Stomach (tissue), 9 donors: ENCODE data around the gene PEAK1. TPM values are rescaled to one million over a fixed set of nuclear protein-coding genes. Genes with fewer than 3 reads are reported as not detected.
"Not testable (repeated sequence)": the region's sequence is repeated elsewhere in the genome, so short reads cannot be mapped to it uniquely, and the experiment has no call there.

Source experiments
- DNase-seq, 2 donors: peaks; one replicate each; pipeline versions ENCODE4 v3.0.0 to v3.0.0-alpha.2; 2013 to 2019
- H3K27ac ChIP-seq, 5 donors: fragments of 200-600 bp in 4 of 5; sonication (generic) in 4 of 5; one replicate each; pipeline ENCODE4 v1.5.1; 2013 to 2019; ENCODE audit warnings: mild to moderate bottlenecking in 1 of 5, moderate library complexity in 1 of 5
- H3K27me3 ChIP-seq, 3 donors: fragments of 200-600 bp; sonication (generic); one replicate each; pipeline ENCODE4 v1.5.1; 2017 to 2019; ENCODE audit warnings: mixed run types in 1 of 3
- H3K36me3 ChIP-seq, 4 donors: fragments of 200-600 bp; sonication (generic); 1 replicate in 3 of 4; 2 replicates in 1 of 4; pipeline ENCODE4 v1.5.1; 2016 to 2019
- H3K4me1 ChIP-seq, 4 donors: fragments of 200-600 bp; sonication (generic); one replicate each; pipeline ENCODE4 v1.5.1; 2016 to 2019
- H3K4me3 ChIP-seq, 4 donors: fragments of 200-600 bp; sonication (generic) in 3 of 4; one replicate each; pipeline ENCODE4 v1.5.1; 2016 to 2019; ENCODE audit warnings: mild to moderate bottlenecking in 1 of 4
- H3K9me3 ChIP-seq, 4 donors: fragments of 200-600 bp; sonication (generic); one replicate each; pipeline ENCODE4 v1.5.1; 2016 to 2019
- CTCF ChIP-seq, 7 experiments: fragments of 450-650 bp in 4 of 7; fragments of 200-600 bp in 3 of 7; sonication (generic) in 3 of 7; IDR thresholded peaks; one replicate each; pipeline ENCODE4 v1.5.1; 2016 to 2019; ENCODE audit warnings: antibody characterized with exemption in 7 of 7, control low read depth in 2 of 7, mild to moderate bottlenecking in 1 of 7
- EP300 ChIP-seq: sonication (generic); formaldehyde crosslinking; IDR thresholded peaks from one replicate; pipeline ENCODE4 v1.6.1; 2017; ENCODE audit warnings: antibody characterized with exemption
- POLR2A ChIP-seq, 4 donors: fragments of 450-650 bp; IDR thresholded peaks; one replicate each; pipeline ENCODE4 v1.6.1; 2016; ENCODE audit warnings: antibody characterized with exemption in 4 of 4, control low read depth in 2 of 4, mild to moderate bottlenecking in 1 of 4, moderate library complexity in 1 of 4
- POLR2AphosphoS5 ChIP-seq, 3 donors: sonication (generic); formaldehyde crosslinking; IDR thresholded peaks; one replicate each; pipeline ENCODE4 v1.6.1; 2016; ENCODE audit warnings: antibody characterized with exemption in 3 of 3
- WGBS, 5 donors: extraction: QIAGEN DNeasy Blood & Tissue Kit in 3 of 5; methylation state at CpG; one replicate each; pipeline versions ENCODE4 v1.1.5 to v1.1.7; 2013 to 2018; 5-methylcytosine and 5-hydroxymethylcytosine counted together
- intact Hi-C: fragments of 100-400 bp; cut with DNase I; formaldehyde crosslinking; loops from one replicate; pipeline ENCODE4 v1.15.1; 2023; ENCODE audit warnings: low total_unique reads
- polyA plus RNA-seq, 3 donors: library from polyadenylated mRNA; stranded (reverse); fragments of 200-250 nt; gene quantifications; one replicate each; pipeline ENCODE4 v1.2.3, GENCODE V29; 2013
- total RNA-seq, 5 donors: library from RNA; depleted of rRNA; stranded (reverse); fragments of >200 nt; gene quantifications; one replicate each; pipeline versions ENCODE4 v1.1.0 to v1.2.3, GENCODE V29; 2014 to 2016
- donor health status: healthy with polysubstance abuse.
- donor health status: Bipolar disorder and iron deficiency.
- donor health status: healthy.

PEAK1 gene
- total and polyA plus RNA-seq, 8 donors: 1.7 to 72.5 (median 19.4) TPM

- 21 to 39% (median 28%) methylated on average over 7 of the region's 7 CpGs for WGBS, 5 donors
- no peaks in the 10 kb centered on the region for H3K27me3 ChIP-seq
- DNase-seq: peak; percentile 39 to 89
- H3K4me1 ChIP-seq: peaks cover 13 to 45% (median 27%) of the 10 kb centered on the region in 4 donors
- no peak for TF ChIP-seq POLR2A (IDR thresholded peaks at IDR 0.05)
- peak in 2 of 3 donors; percentile 43 to 67 for TF ChIP-seq POLR2AphosphoS5 (IDR thresholded peaks at IDR 0.05)
- no peak for TF ChIP-seq EP300
- H3K27ac ChIP-seq: peak overlapping the region; percentile 32 to 79 (median 69)
- no peaks in the 10 kb centered on the region for H3K9me3 ChIP-seq
- H3K36me3 ChIP-seq: peaks cover 0 to 29% (median 12%) of the 10 kb centered on the region in 4 donors
- intact Hi-C loops: no loop called here
- H3K4me3 ChIP-seq: peak overlapping the region in 2 of 4 donors; percentile 9 to 13
Observed at GRCh38 chr15:77160562-77161478, 259.1 kb downstream of the PEAK1 start.

DNA sequence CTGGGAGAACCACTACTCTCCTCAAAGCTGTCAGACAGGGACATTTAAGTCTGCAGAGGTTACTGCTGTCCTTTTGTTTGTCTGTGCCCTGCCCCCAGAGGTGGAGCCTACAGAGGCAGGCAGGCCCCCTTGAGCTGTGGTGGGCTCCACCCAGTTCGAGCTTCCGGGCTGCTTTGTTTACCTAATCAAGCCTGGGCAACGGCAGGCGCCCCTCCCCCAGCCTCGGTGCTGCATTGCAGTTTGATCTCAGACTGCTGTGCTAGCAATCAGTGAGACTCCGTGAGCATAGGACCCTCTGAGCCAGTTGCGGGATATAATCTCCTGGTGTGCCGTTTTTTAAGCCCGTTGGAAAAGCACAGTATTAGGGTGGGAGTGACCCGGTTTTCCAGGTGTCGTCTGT, 263.9 kb downstream of the PEAK1 start:
- H3K27ac ChIP-seq, H3K27me3 ChIP-seq, intact Hi-C loops, H3K9me3 ChIP-seq: not testable (repeated sequence)
- Histone ChIP-seq H3K4me1 (peaks cover 4 to 26% (median 13%) of the 10 kb centered on the region in 4 donors), H3K4me3 (peak overlapping the region in 1 of 4 donors; percentile 1), H3K36me3 (peaks cover 0 to 32% (median 12%) of the 10 kb centered on the region in 4 donors)
- DNase-seq: peak in 1 of 2 donors; percentile 61
- peak in 1 of 3 donors; percentile 5 for TF ChIP-seq POLR2AphosphoS5 (IDR thresholded peaks at IDR 0.05)
- 44 to 66% (median 49%) methylated on average over 9 to 11 of the region's 11 CpGs for WGBS, 5 donors

DNA sequence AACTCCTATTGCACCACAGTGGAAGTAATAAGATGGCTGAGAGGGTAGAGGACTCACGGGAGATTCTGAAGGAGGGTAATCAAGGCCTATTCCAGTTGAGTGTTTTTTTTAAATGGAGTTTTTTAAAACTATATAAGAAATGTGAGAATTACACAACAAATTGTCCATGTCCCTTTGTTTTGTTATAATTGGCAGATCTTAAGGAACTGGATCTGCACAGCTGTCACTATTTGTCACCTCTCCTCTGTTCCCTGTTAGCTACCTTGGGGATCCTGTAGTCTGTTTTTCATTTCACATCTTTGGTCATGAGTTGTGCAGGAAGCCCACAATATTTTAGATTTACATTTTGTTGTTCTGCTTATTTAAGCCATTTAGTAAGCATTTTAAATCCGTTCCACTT, 271.7 kb downstream of the PEAK1 start:
- TF ChIP-seq EP300 (no peak), POLR2AphosphoS5 (IDR thresholded peaks at IDR 0.05) (no peak), CTCF (IDR thresholded peaks at IDR 0.05) (no peak), POLR2A (IDR thresholded peaks at IDR 0.05) (no peak)
- no peaks in the 10 kb centered on the region for H3K36me3 ChIP-seq
- H3K27me3 ChIP-seq: no peaks in the 10 kb centered on the region
- 86 to 94% (median 90%) methylated on average over 2 of the region's 2 CpGs for WGBS, 5 donors
- no peaks in the 10 kb centered on the region for H3K9me3 ChIP-seq
- H3K4me3 ChIP-seq: no peak overlapping the region
- intact Hi-C loops: no loop called here
- H3K27ac ChIP-seq: no peak overlapping the region
- H3K4me1 ChIP-seq: peaks cover 5 to 28% (median 13%) of the 10 kb centered on the region in 4 donors
- no peak for DNase-seq

DNA sequence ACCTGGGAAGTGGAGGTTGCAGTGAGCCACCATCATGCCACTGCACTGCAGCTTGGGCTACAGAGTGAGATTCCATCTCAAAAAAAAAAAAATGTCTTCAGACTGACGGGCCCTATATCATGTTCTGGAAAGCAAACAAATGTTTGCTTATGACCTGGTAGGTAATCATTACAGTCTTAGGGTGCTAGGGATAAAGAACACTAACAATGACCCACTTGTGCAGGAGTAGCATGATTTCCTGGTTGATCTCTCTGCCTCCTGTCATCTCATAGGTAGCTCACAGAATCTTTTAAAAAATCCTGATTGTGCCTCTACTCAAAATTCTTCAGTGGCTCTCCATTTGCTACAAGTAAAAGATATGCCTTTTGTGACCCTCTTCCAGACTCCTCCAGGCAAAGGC, 274.5 kb downstream of the PEAK1 start:
- TF ChIP-seq POLR2A (IDR thresholded peaks at IDR 0.05) (no peak), POLR2AphosphoS5 (IDR thresholded peaks at IDR 0.05) (peak in 1 of 3 donors; percentile 10)
- WGBS, 5 donors: 22 to 67% (median 47%) methylated on average over 1 of the region's 1 CpG
- Histone ChIP-seq H3K4me1 (peaks cover 5 to 28% (median 13%) of the 10 kb centered on the region in 4 donors), H3K27ac (peak overlapping the region in 4 of 5 donors; percentile 29 to 60 (median 44)), H3K4me3 (no peak overlapping the region), H3K27me3 (no peaks in the 10 kb centered on the region), H3K9me3 (peaks cover 0 to 5% (median 2%) of the 10 kb centered on the region in 4 donors), H3K36me3 (peaks cover 0 to 7% (median 0%) of the 10 kb centered on the region in 4 donors)
- peak in 1 of 2 donors; percentile 45 for DNase-seq
- intact Hi-C loops: no loop called here

DNA sequence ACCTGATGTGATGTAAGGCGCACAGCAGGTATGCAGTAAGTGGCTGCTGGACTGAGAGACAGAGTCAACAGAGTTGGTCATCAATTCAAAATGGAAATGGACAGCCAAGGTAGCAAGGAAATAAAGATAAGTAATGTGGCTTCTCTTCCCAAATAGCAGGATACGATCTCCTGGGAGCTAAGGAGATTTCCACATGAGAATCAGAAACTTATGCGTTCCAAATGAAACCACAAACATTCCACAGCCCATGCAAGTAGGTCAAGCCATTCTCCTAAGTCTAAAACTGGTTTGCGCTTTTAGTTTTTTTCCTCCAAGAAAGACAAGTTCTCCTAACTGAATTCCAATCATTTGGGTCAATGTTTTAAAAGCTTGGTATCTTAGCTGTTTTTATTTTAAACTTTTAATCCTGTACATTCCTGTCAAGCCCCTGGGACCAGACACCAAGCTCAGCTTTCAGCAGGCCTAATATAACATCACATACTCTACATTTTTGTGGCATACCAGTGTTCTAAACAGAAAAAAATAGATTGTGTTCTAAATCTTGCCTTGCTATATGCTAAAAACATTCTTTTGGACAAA, 275.3 kb downstream of the PEAK1 start:
- 52 to 72% (median 58%) methylated on average over 4 of the region's 4 CpGs for WGBS, 5 donors
- TF ChIP-seq POLR2AphosphoS5 (IDR thresholded peaks at IDR 0.05): no peak
- TF ChIP-seq EP300: no peak
- TF ChIP-seq CTCF (IDR thresholded peaks at IDR 0.05): no peak
- TF ChIP-seq POLR2A (IDR thresholded peaks at IDR 0.05): no peak
- intact Hi-C loops: no loop called here

More for the DNA sequence above, 275.3 kb downstream of the PEAK1 start:
- Histone ChIP-seq H3K36me3 (peaks cover 0 to 7% (median 0%) of the 10 kb centered on the region in 4 donors), H3K4me3 (no peak overlapping the region), H3K27ac (peak overlapping the region in 4 of 5 donors; percentile 29 to 60 (median 44)), H3K9me3 (peaks cover 0 to 10% (median 5%) of the 10 kb centered on the region in 4 donors), H3K27me3 (no peaks in the 10 kb centered on the region), H3K4me1 (peaks cover 5 to 28% (median 13%) of the 10 kb centered on the region in 4 donors)
- peak in 1 of 2 donors; percentile 43 for DNase-seq
